Anterior cingulate cortex (tissue), 58 donors: ENCODE results near the gene LIPE.
A peak's percentile ranks its signal among the peaks of the same experiment; 100 is the strongest.
"Not testable (repeated sequence)": the region's sequence is repeated elsewhere in the genome, so short reads cannot be mapped to it uniquely, and the experiment has no call there.

ENCODE experiments used
- DNase-seq, 58 donors: peaks; one replicate each; lab custom pipeline; 2025; lab: John Stamatoyannopoulos, UW

The LIPE gene

GRCh38 chr19:42427313-42427712, at the start of gene LIPE:
LIPE (minus strand) TSS chr19:42427388; CDS start chr19:42427149, 239 bp downstream.
- no peak for DNase-seq

DNA sequence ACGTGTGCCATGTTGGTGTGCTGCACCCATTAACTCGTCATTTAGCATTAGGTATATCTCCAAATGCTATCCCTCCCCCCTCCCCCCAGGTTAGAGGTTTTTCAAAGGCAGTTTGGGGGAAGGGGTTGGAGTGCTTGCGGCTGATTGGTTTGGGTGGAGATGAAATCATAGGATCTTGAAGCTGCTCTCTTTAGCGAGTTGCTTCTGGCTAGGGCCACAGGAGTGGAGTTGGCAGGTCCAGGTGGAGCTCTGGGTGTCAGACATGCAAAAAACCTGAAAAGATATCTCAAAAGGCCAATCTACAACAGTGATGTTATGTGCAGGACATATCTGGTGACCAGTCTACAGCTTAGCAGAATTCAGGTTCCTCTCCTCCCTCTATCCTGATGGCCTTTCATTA, 48.2 kb upstream of the LIPE start:
- no peak for DNase-seq

- peak in 4 of 58 donors; percentile 12 to 24 (median 18) for DNase-seq
Measured at GRCh38 chr19:42474743-42475142, 47.6 kb upstream of the LIPE start.

- DNase-seq = no peak
Measured at GRCh38 chr19:42473686-42474085, 46.5 kb upstream of the LIPE start.

- no peak for DNase-seq
Measured at GRCh38 chr19:42472402-42473147, 45.4 kb upstream of the LIPE start.

- DNase-seq = no peak
Measured at GRCh38 chr19:42471554-42472249, 44.5 kb upstream of the LIPE start.

DNA sequence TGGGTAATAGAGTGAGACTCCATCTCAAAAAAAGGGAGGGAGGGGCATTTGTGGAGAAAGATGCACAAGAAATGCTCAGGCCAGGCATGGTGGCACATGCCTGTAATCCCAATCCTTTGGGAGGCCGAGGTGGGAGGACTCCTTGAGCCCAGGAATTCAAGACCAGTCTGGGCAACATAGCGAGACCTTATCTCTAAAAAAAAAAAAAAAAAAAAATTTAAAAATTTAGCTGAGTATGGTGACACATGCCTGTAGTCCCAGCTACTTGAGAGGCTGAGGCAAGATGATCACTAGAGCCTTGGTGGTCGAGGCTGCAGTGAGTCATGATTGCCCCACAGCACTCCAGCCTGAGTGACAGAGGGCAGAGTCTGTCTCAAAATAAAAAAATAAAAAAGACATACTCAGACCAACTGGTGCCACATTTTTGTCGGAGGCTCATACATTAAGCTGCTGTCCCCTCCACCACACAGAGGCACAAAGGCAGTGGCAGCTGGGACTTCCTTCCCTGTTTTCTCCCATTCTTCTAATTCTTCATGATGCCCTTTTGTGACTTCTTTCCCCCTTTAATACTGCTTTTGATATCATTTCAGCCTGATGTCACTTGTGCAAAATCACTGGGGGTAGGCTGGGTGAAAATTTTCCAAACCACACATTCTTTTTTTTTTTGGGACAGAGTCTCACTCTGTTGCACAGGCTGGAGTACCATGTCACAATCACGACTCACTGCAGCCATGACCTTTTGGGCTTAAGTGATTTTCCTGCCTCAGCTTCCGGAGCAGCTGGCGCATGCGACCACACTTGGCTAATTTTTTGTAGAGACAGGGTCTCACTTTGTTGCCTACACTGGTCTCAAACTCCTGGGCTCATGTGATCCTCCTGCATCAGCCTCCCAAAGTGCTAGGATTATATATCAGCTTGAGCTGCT, 42.4 kb upstream of the LIPE start:
- no peak for DNase-seq

- DNase-seq = no peak
Measured at GRCh38 chr19:42468273-42468796, 41.1 kb upstream of the LIPE start.

GRCh38 chr19:42467183-42467760, 40.1 kb upstream of the LIPE start:
- peak in 2 of 58 donors; percentile 9 to 18 for DNase-seq

DNA sequence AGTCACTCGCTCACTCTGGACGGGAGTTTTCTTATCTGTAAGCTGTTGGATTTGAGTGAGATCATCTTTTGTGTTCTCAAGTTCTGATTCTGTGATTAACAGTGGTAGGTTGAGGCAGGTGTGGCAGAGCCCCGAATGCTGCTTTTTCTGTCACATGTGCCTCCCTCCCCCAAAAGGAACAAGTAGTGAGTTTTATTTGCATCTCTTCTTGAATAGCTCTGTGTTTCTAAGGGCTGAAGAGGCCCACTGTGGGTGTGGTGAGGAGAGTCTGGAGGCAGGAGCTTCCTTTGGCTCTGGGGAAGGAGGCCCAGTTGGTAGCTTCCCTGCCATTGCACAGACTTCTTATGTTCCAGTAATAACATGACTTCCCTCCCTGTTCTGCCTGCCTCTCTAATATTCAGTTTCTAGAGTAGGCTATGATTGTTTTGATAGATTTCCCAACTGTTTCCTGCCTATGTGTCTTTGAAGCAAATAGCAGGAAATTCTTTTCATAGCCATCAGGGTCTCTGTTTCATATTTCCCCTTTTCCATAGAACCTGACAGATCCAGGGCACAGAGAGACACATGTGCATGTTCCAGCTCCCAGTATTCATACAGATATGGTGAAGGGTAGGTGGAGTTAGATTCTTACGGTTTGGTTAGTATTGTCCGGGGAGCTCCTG, 39.5 kb upstream of the LIPE start:
- peak in 1 of 58 donors; percentile 5 for DNase-seq

- DNase-seq = peak in 1 of 58 donors; percentile 3
Measured at GRCh38 chr19:42465827-42466280, 38.7 kb upstream of the LIPE start.

- peak in 48 of 58 donors; percentile 4 to 89 (median 46) for DNase-seq
Measured at GRCh38 chr19:42461700-42462324, 34.6 kb upstream of the LIPE start.

DNA sequence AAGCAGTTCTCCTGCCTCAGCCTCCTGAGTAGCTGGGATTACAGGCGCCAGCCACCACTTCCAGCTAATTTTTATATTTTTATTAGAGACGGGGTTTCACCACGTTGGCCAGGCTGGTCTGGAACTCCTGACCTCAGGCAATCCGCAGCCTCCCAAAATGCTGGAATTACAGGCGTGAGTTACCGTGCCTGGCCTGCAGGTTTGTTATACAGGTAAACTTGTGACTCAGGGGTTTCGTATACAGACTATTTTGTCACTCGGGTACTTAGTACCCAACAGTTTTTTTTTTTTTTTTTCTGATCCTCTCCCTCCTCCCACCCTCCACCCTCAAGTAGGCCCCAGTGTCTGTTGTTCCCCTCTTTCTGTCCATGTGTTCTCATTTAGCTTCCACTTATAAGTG, 34.0 kb upstream of the LIPE start:
- not testable (repeated sequence) for DNase-seq

DNA sequence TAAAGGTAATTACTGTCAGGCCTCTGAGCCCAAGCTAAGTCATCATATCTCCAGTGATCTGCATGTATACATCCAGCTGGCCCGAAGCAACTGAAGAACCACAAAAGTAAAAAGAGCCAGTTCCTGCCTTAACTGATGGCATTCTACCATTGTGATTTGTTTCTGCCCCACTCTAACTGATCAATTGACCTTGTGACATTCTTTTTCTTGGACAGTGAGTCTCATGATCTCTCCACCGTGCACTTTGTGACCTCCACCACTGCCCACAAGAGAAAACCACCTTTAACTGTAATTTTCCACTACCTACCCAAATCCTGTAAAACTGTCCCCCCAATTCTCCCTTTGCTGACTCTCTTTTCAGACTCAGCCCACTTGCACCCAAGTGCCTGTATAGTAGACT, 32.7 kb upstream of the LIPE start:
- DNase-seq = no peak

- no peak for DNase-seq
Measured at GRCh38 chr19:42455621-42456081, 28.5 kb upstream of the LIPE start.

DNA sequence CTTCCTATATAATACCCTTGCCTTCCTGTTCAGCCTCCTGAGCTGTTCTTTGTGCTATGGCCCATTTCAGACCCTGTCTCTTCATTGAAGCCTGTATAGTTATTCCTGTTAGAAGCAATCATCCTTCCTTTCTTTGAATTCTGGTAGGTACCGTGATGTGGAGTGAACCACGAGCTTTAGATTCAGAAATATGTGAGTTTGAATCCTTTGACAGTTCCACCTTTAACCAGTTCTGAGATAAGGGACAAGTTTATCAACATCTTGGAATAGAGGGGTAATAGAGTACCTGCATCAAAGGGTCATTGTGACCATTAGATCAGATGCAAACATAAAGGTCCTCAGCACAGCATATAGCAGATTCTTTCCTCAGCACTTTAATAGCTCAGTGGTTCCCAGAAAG, 27.9 kb upstream of the LIPE start:
- DNase-seq = no peak

DNA sequence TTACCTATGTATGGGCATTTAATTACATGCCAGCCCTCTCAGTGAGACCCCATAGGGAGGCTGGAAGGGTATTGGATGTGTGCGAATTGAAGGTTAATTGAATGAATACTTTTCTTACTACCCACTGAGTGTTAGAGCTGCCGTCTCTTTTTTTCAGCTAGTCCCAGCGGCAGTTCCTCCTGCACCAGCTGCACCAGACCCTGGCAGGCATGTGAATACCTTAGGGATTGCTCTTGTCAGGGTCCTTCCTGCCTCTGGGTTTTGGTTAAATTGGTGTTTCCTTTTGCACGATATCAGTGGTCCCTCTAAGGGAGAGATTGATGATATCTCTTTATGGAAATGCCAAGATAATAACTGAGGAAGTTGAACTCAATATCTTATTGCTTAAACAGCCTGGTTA, 25.4 kb upstream of the LIPE start:
- no peak for DNase-seq

DNA sequence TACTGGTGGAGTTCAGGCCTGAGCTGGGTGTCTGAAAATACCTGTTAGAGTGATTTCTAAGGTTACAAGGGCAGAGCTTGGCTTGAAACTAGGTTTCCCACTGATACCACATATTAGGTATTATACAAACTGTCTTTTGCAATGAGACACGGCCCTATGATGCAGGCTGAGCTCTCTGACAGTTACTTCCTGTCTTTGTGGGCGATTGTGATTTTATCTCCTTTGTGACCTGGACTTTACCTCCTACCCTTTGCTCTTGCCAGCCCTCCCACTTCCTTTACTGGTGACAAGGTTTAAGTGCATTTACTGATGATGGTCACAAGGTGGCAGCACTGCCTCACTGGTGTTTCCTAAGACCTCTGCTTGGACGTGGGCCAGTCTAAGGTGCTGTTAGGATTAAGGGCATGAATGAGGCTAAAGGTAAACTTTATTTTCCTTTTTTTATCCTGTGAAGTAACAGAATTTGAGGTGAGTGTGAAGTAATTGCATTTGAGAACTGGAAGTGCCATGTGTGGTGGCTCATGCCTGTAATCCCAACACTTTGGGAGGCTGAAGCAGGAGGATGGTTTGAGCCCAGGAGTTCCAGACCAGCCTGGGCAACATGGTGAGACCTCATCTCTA, 23.2 kb upstream of the LIPE start:
- DNase-seq = peak in 47 of 58 donors; percentile 1 to 80 (median 36)
